ENCODE results near the gene MEAK7. TPM values are rescaled to one million over a fixed set of nuclear protein-coding genes. Genes with fewer than 3 reads are reported as not detected.

The MEAK7 gene
- total RNA-seq, 3 donors from 2014 or later, result 18.4 to 23.9 (median 22.2) TPM

DNA sequence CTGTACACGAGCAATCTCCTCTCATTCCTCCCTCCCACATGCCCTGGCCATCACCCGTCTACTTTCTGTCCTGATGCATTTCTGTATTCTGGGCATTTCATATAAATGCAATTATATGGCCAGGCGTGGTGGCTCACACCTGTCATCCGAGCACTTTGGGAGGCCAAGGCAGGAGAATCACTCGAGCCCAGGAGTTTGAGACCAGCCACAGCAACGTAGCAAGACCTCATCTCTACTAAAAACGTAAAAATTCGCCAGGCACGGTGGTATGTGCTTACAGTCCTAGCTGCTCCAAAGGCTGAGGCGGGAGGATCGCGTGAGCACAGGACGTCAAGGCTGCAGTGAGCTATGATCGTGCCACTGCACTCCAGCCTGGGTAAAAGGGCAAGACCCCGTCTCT is 4.8 kb downstream of the MEAK7 start:
- TF ChIP-seq, protein P1, sequence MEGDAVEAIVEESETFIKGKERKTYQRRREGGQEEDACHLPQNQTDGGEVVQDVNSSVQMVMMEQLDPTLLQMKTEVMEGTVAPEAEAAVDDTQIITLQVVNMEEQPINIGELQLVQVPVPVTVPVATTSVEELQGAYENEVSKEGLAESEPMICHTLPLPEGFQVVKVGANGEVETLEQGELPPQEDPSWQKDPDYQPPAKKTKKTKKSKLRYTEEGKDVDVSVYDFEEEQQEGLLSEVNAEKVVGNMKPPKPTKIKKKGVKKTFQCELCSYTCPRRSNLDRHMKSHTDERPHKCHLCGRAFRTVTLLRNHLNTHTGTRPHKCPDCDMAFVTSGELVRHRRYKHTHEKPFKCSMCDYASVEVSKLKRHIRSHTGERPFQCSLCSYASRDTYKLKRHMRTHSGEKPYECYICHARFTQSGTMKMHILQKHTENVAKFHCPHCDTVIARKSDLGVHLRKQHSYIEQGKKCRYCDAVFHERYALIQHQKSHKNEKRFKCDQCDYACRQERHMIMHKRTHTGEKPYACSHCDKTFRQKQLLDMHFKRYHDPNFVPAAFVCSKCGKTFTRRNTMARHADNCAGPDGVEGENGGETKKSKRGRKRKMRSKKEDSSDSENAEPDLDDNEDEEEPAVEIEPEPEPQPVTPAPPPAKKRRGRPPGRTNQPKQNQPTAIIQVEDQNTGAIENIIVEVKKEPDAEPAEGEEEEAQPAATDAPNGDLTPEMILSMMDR (IDR thresholded peaks at IDR 0.05), result no peak
- H3K36me3 ChIP-seq (ENCODE audit: low read depth), result no peaks in the 10 kb centered on the region
- ATAC-seq, result no peak
- no peaks in the 10 kb centered on the region for H3K9me3 ChIP-seq
- no peak for DNase-seq
- peaks cover 5% of the 10 kb centered on the region for H3K4me1 ChIP-seq (ENCODE audit: low read depth)
- H3K4me3 ChIP-seq, result no peak overlapping the region
- intact Hi-C loops (cut with DNase I, micrococcal nuclease), result no loop called here

DNA sequence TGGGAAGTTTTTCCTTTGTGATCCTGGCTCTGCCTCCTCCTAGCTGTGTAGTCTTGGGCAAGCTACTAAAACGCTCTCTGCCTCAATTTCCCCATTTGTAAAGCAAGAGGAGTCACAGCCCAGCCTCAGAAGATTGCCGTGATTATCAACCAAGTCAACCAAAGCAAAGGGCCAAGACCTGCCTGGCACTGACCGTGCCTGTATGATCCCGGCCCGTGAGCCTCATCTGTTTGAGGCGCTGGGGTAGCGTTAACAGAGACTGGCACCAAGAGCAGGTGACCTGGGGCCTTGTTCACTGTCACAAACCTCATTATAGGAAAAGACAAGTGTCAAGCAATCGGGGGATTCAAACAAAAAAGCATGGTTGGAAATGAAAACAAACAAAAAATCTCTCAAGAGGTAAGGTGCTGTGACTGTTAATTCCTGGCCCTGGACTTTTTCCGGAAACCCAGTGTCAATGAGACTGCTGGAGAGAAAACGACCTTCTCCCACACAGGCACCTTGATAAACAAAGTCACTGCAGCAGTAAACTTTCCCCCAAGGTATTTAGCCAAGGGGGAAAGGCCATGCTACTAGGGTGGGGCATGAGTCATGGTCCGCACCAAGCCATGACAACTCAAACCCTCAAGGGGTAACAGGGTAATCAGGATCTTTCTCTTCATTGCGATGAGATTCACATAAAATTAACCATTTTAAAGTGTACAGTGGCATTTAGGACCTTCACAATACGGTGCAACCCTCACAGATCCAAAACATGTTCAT is 5.4 kb downstream of the MEAK7 start:
- DNase-seq (no peak), ATAC-seq (no peak)
- intact Hi-C loops (cut with DNase I, micrococcal nuclease), result no loop called here
- TF ChIP-seq, protein P1 (IDR thresholded peaks at IDR 0.05), result no peak
- H3K9me3 ChIP-seq, result no peaks in the 10 kb centered on the region
- no peaks in the 10 kb centered on the region for H3K36me3 ChIP-seq (ENCODE audit: low read depth)
- H3K4me1 ChIP-seq (ENCODE audit: low read depth), result peaks cover 3% of the 10 kb centered on the region
- no peak overlapping the region for H3K4me3 ChIP-seq

DNA sequence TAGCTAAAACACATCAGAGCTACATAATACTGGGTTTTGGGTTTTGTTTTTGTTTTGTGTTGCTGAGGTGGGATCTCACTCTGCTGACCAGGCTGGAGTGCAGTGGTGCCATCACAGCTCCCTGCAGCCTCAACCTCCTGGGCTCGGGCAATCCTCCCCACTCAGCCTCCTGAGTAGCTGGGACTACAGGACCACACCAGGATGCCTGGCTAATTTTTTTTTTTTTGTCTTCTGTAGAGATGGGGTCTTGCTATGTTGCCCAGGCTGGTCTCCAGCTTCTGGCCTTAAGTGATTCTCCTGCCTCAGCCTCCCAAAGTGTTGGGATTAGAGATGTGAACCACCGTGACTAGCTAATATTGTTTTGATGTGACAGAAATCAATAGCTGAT is 6.2 kb downstream of the MEAK7 start:
- no peak for DNase-seq
- H3K4me3 ChIP-seq, result no peak overlapping the region
- no peaks in the 10 kb centered on the region for H3K9me3 ChIP-seq
- H3K4me1 ChIP-seq (ENCODE audit: low read depth), result no peaks in the 10 kb centered on the region
- ATAC-seq, result no peak
- H3K36me3 ChIP-seq (ENCODE audit: low read depth), result no peaks in the 10 kb centered on the region
- intact Hi-C loops (cut with DNase I, micrococcal nuclease), result no loop called here
- TF ChIP-seq, protein P1 (IDR thresholded peaks at IDR 0.05), result no peak

- no peak for ATAC-seq
Observed at GRCh38 chr16:84497418-84498222, 6.8 kb downstream of the MEAK7 start.

GRCh38 chr16:84496991-84497390 is 7.5 kb downstream of the MEAK7 start:
- DNase-seq (no peak), ATAC-seq (no peak)
- Histone ChIP-seq H3K9me3 (no peaks in the 10 kb centered on the region), H3K4me3 (no peak overlapping the region), H3K36me3 (ENCODE audit: low read depth) (no peaks in the 10 kb centered on the region), H3K4me1 (ENCODE audit: low read depth) (no peaks in the 10 kb centered on the region)
- intact Hi-C loops (cut with DNase I, micrococcal nuclease), result no loop called here
- TF ChIP-seq, protein P1 (IDR thresholded peaks at IDR 0.05), result no peak

More at GRCh38 chr16:84497418-84498222, 6.8 kb downstream of the MEAK7 start:
- no peaks in the 10 kb centered on the region for H3K36me3 ChIP-seq (ENCODE audit: low read depth)
- no peak for DNase-seq
- intact Hi-C loops (cut with DNase I, micrococcal nuclease), result no loop called here
- no peak overlapping the region for H3K4me3 ChIP-seq
- TF ChIP-seq, protein P1 (IDR thresholded peaks at IDR 0.05), result no peak
- H3K9me3 ChIP-seq, result no peaks in the 10 kb centered on the region
- no peaks in the 10 kb centered on the region for H3K4me1 ChIP-seq (ENCODE audit: low read depth)

Data from mucosa of descending colon (tissue), 3 donors.